ENCODE measurements around the gene ALK. TPM values are rescaled to one million over a fixed set of nuclear protein-coding genes. Genes with fewer than 3 reads are reported as not detected.

ALK gene
- total RNA-seq, 4 donors from 2014 or later, result 0.88 to 1.3 (median 1.3) TPM; not detected in 1

GRCh38 chr2:29876374-29876773 lies 45.0 kb downstream of the ALK start:
- TF ChIP-seq CTCF (IDR thresholded peaks at IDR 0.05), result no peak

DNA sequence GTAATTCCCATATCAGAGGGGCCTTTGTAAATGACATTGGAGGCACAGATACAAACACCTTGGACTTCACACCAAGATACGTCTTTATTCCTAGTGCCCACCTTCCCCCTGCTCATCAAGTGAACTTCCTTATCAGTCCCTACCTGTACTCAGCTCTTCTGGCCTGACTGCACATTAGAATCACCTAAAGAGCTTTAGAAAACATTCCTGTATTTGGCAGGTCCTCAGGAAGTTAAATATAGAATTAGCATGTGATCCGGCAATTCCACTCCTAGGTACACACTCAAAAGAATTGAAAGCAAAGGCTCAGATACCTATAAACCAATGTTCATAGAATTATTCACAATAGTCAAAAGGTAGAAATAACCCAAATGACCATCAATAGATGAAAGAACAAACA lies 46.6 kb downstream of the ALK start:
- no peak for DNase-seq
- no peaks in the 10 kb centered on the region for H3K27me3 ChIP-seq
- TF ChIP-seq CTCF (IDR thresholded peaks at IDR 0.05), result no peak
- no peak for TF ChIP-seq POLR2A (IDR thresholded peaks at IDR 0.05)
- H3K4me3 ChIP-seq, result no peak overlapping the region
- H3K4me1 ChIP-seq, result no peaks in the 10 kb centered on the region
- no peak overlapping the region for H3K27ac ChIP-seq
- no peaks in the 10 kb centered on the region for H3K36me3 ChIP-seq
- H3K9me3 ChIP-seq, result no peaks in the 10 kb centered on the region

More at GRCh38 chr2:29876374-29876773, 45.0 kb downstream of the ALK start:
- Histone ChIP-seq H3K27ac (no peak overlapping the region), H3K36me3 (no peaks in the 10 kb centered on the region), H3K9me3 (no peaks in the 10 kb centered on the region), H3K4me3 (no peak overlapping the region), H3K4me1 (no peaks in the 10 kb centered on the region), H3K27me3 (no peaks in the 10 kb centered on the region)
- DNase-seq, result no peak

DNA sequence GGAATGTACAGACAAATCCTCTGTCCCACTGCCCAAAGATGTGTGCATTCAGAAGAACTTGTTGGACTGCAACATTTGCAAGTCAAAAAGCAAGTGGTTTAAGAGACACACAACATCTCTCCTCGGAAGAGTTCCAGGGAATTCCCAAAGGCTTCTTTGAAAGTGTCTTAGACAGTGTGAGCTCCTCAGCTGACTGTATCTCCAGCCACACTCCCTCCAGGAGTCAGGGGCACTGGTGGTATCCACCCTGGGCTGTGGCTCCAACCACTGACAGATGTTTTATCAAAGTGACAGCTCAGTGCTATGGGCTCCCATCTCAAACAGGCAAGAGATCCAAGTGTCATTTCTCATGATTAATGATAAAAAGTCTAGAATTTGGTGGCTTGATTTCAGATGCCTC lies 48.5 kb downstream of the ALK start:
- no peak for DNase-seq
- no peak for TF ChIP-seq POLR2A (IDR thresholded peaks at IDR 0.05)
- TF ChIP-seq CTCF (IDR thresholded peaks at IDR 0.05), result no peak

DNA sequence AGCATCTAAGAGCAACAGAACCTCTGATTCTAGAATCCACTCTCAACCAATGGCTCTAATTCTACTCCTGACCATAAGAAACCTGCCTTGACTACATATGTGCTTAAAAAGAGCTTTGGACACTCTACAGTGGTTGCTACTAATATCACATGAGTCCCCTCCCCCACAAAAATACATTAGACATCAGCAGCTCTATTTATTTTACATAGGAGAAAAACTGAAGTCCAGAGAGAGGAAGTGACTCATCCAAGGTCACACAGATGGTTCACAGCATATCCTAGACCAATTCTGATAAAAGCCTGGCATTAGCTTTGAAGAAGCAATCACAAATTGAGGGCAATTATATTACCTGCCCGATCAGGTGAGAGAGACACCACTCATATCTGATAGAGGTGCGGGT lies 49.8 kb downstream of the ALK start:
- Histone ChIP-seq H3K27me3 (no peaks in the 10 kb centered on the region), H3K27ac (no peak overlapping the region), H3K9me3 (no peaks in the 10 kb centered on the region), H3K36me3 (no peaks in the 10 kb centered on the region), H3K4me1 (no peaks in the 10 kb centered on the region), H3K4me3 (no peak overlapping the region)
- no peak for DNase-seq
- TF ChIP-seq POLR2A (IDR thresholded peaks at IDR 0.05) (no peak), CTCF (IDR thresholded peaks at IDR 0.05) (no peak)

More for the DNA sequence above, 48.5 kb downstream of the ALK start:
- no peak overlapping the region for H3K4me3 ChIP-seq
- H3K27ac ChIP-seq, result no peak overlapping the region
- H3K9me3 ChIP-seq, result no peaks in the 10 kb centered on the region
- no peaks in the 10 kb centered on the region for H3K27me3 ChIP-seq
- no peaks in the 10 kb centered on the region for H3K36me3 ChIP-seq
- no peaks in the 10 kb centered on the region for H3K4me1 ChIP-seq

DNA sequence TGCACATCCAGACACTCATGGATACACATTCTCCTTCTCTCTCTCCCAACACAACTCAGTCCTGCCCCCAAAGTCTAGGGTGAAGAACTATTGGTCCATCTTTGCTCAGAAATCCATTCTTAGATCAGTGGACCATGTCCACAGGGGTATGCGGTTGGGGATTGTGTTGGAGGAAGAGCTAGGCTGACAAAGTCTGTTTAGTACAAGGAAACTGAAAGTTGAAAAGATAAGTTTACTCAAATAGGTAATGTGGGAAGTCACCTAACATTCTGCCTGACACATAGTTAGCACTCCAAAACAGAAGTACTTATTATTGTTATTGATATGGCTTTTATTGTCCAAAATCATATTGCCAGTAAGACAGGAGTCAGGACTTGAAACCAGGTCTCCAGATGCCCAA lies 55.9 kb downstream of the ALK start:
- Histone ChIP-seq H3K27me3 (no peaks in the 10 kb centered on the region), H3K36me3 (no peaks in the 10 kb centered on the region), H3K27ac (no peak overlapping the region), H3K4me3 (no peak overlapping the region), H3K4me1 (no peaks in the 10 kb centered on the region), H3K9me3 (no peaks in the 10 kb centered on the region)
- no peak for DNase-seq
- TF ChIP-seq POLR2A (IDR thresholded peaks at IDR 0.05), result no peak
- TF ChIP-seq CTCF (IDR thresholded peaks at IDR 0.05), result no peak

DNA sequence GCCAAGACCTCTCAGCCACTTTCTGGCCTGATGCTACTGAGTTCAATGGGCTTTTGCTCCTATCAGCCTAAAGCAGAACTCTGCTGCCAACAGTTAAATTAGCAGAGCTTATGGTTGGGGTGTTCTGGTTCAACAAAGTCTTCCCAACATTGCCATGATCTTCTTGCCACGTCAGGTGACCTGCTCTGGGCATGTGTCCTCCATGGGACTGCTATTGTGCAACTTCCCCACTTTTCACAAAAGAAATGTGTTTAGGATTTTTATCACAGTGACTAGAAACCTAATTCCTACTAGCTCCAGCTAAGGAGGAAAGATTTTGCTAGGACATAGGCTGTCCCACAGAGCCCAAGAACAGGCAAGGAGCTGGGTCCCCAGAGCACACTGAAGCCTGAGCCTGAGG lies 56.4 kb downstream of the ALK start:
- Histone ChIP-seq H3K4me1 (no peaks in the 10 kb centered on the region), H3K9me3 (no peaks in the 10 kb centered on the region), H3K27ac (no peak overlapping the region), H3K4me3 (no peak overlapping the region), H3K36me3 (no peaks in the 10 kb centered on the region), H3K27me3 (no peaks in the 10 kb centered on the region)
- DNase-seq, result no peak
- TF ChIP-seq POLR2A (IDR thresholded peaks at IDR 0.05) (no peak), CTCF (IDR thresholded peaks at IDR 0.05) (no peak)

Measured in Peyer's patch (tissue), 4 donors.